GM21381 (cell line): ENCODE results near the gene MTREX.

Source experiments
- ATAC-seq: cut with Tn5 transposase; IDR thresholded peaks from one replicate; pipeline ENCODE4 v1.9.1; 2021; ENCODE audit warnings: mild to moderate bottlenecking, moderate library complexity; ENCODE audit not compliant: unreplicated experiment

MTREX gene

DNA sequence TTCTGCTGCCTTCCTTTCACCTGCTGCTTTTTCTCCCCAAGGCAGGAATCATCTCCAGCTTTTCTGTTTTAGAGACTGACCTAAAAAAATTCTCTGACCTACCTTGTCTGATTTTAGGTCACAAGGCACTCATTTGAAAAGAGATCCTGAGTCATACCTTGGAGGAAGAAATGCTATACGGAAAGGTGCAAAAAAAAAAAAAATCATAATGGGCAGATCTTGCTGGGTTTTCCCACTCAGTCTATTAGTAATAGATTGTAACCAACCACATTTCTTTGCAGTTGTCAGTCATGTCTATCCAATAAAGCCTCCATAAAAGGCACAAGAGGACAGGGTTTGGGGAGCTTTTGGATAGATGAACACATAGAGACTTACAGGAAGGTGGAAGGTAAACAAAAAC lies 70.0 kb downstream of the MTREX start:
- ATAC-seq: no peak

DNA sequence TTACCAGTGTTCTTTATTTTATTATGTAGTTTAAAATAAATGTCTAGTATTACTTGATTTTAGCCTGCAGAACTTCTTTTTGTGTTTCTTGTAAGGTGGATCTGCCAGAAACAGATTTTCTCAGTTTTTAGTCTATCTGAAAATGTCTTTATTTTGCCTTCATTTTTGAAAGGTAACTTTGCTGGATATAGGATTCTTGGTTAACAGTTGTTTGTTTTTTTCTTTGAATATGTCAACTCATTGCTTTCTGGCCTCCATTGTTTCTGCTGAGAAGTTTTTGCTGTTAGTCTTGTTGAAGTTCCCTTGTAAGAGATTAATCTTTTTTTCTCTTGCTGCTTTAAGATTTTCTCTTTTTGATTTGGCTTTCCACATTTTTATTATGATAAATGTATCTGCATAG lies 75.5 kb downstream of the MTREX start:
- ATAC-seq: no peak

DNA sequence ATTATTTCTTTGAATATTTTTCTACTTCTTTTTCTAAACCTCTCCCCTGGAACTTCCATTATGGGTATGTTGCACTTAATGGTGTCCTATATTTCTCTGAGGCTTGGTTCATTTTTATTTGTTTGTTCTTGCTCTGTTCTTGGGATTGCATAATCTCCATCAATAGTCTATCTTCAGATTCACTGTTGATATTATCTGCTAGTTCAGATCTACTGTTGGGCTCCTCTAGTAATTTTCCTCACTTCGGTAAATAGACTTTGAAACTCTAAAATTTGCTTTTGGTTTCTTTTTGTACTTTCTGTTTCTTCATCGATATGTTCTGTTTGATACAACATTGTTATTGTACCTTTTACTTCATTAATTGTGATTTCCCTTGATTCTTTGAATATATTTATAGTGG lies 76.3 kb downstream of the MTREX start:
- no peak for ATAC-seq

DNA sequence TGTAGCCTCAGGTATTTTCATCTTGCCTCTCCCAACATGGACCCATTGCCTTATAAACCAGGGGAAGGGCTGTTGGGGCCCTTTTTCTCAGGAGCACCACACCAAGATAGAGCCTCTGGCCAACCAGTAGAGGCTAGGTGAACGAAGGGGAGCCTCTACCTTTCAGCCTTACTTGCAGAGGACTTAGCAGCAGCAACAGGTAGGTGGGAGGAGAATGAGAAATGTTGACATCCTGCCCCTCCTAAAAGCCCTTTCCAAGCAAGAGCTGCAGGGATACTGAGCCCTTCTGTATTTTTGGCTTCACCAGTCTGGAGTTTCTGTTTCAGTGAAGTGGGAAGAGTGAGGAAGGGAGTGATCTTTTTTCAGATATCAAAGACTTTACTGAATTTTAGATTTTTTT lies 77.4 kb downstream of the MTREX start:
- no peak for ATAC-seq

DNA sequence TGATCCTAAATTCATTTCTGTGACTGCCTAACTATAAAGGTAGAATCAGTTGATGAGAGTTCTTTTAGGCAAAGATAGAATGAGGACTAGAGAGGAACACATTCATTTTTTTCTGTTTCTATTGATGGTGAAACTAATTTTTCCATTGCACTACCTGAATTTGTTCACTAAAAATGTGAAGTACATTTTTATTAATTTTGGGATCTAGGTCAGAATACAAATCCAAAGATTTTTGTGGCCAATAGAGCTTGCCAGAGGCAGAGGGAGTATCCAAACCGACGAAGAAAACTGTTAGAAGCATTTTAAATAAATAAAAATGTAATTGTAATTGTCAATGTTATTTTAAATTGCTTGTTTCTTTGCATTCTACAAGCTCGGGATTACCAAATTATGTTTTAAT lies 78.1 kb downstream of the MTREX start:
- ATAC-seq: no peak

DNA sequence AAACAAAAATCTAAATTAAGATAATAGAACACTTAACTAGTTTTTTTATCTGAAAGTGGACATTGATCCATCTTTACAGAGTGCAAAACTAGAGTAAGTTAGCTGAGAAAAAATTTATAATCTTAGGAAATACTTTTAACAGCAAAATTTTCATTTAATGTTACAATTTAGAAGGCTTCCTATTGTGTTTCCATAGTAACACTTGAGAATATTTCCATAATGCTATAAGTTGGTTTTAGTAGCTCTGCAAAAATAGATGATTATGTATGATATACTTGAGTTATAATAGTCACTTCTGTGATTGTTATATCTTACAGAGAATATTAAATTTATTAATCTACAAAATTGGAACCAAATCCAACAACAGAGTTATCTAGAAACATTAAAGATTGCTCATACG lies 78.6 kb downstream of the MTREX start:
- no peak for ATAC-seq

DNA sequence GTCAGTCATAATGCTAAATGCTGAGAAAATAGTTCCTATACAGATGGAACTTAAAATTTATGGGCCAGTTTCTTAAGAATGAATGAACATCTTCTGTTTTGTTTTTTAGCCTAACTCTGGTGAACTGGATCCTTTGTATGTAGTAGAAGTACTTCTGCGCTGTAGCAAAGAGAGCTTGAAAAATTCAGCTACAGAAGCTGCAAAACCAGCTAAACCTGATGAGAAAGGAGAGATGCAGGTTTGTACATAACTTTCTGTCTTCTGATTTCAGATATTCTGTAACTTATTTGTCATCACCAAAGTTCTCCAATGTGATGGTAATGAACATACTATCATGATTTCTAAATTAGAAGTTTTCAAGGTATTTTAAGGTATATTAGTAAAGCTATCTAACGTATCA lies 80.1 kb downstream of the MTREX start:
- ATAC-seq: no peak

DNA sequence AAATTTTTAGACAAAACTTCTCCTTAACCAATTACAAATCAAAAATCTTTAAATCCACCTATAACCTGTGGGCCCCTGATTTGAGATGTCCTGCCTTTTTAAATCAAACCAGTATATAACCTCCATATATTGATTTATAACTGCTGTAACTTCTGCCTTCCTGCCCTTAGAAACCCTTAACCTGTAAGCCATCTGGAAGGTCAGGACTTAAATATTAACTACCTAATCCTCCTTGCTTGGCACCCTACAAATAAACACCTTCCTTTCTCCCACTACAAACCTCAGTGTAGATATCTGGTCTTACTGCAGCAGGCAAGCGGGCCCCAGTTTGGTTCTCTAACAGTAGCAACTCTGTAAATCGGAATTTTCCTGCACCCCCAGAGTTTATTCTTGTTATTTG lies 83.9 kb downstream of the MTREX start:
- ATAC-seq: no peak

DNA sequence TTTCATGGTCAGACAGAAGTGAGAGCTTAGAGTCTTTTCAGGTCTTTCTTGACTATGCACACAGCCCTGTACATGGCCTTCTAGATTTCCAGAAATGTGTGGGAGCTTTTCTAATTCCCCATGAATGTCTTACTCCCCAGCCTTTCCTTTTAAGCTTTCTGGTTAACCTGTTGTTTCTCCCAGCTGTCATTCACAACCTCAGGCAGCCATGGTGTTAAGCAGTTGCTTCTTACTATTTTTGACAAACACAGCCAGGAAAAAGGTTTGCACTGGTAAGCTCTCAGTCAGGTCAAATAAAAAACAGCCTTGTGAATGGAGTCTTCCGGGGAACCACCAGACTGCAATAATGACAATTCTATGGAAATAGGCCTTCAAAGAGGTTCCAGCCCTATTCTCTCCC lies 84.9 kb downstream of the MTREX start:
- no peak for ATAC-seq

DNA sequence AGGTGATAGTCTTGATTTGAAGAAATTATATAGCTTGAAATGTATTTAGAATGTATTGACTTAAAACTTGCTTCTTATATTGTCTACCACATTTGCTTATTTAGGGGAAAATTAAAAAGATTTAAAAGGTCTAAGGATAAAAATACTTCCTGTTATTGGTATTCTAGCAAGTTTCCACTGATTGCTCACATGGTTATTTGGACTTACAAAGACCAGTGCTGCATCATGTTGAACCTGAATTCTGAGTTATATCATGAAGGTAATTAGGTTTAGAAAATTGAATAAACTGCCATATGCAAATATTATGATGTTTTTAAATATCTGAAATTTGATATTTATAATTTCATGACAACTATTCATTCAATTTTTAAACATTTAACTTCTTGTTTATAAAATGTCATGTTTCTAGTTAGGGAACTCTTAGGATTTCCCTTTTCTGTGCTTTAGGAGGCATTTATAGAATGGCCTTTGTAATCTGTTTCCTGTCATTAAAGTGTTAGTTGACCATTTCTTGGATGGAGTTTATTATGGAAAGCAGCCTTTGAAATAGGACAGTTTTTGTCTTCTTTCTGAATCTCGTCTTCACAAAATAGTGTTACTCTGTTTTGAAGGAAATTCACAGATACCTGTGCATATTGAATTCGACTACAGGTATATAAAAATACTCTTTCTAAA lies 85.8 kb downstream of the MTREX start:
- ATAC-seq: no peak

DNA sequence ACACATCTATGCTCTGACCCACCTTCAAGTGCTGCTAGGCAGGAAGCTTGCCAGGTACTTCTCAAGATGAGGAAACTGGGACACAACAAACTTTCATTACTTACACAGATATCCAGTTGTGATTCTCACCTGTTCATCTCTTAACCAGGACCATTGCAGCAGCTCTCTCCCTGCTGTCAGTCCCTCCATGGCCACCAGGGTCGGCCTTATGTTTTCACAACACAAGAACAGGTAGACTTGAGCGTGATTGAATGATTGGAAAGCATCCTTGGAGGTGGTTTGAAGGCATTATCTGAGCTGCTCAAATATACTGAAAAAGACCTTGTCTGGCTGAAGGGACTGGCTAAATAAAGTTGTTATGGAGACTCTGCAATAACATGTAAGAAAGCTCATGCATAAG lies 94.4 kb downstream of the MTREX start:
- ATAC-seq: no peak

DNA sequence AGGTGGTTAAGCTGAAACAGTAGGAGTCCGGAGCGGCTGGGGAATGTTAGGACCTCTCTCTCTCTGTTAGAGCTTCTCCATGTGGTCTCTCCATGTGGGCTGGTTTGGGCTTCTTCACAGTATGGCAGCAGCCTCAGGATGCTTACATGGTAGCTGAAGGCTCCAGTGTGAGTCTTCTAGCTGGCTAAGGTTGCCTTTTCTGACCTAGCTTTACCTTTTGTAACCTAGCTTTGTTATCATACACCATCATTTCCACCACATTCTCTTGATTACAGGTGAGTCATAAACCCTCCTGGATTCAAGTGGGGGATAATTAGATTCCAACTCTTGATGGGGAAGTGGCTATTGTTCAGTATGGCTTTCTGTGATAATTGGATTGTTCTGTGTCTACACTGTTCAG lies 98.5 kb downstream of the MTREX start:
- ATAC-seq: no peak

DNA sequence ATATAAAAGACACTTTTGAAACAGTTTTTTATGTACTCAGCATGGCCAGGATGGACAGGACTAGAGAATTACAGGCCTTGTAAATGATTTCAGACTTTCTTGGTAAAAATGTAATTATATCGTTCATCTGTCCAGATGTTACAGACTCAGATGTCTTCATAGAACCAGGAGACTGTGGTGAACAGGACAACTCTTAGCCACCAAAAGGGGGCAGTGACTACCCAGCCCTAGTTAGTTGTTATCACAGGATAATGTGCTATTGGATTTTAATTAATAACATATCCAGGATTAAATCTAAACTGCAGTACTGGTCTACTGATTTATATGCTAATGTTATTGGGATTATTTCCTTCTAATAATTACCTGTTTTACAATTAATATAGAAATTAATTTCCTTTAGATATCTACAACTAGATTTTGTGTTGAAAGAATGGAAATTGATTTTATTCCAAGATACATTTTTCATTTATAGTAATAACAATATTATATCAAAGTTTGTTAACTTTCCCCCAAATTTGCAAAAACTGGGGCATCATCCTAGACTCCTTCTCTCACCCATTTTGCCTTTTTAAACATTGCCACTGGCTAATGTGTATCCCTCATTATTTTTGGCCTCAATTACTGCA lies 99.4 kb downstream of the MTREX start:
- no peak for ATAC-seq

DNA sequence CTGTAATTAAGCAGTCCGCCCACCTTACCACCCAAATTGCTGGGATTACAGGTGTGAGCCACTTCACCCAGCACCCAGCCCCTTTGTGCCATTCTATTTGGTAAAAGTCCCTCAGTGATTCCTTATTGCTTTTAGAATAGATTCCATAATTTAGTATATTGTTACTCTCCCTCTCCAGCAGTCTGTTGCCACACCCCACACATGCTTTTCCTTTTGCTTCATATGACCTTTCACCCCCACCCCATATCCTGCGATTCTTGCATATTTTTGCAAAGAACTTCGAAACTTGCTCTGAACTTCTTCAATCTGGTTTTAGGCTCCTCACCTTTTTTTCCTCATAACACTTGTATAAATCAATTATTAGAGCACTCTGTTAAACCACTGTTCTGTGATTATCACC lies 100.2 kb downstream of the MTREX start:
- no peak for ATAC-seq

DNA sequence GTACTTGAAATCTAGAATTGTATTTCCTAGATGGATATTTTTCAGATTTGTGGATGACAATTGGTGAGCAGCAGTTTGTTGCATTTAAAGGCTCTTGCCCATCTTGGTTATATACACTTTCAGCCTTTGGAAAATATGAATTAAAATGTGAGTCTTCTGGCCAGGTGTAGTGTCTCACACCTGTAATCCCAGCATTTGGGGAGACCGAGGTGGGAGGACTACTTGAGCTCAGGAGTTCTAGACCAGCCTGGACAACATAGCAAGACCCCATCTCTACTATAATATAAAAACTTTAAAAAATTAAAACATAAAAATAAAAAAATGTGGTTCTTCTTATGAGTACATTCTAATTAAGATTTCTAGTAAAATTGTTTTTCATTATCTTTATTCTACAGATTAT lies 102.0 kb downstream of the MTREX start:
- no peak for ATAC-seq

DNA sequence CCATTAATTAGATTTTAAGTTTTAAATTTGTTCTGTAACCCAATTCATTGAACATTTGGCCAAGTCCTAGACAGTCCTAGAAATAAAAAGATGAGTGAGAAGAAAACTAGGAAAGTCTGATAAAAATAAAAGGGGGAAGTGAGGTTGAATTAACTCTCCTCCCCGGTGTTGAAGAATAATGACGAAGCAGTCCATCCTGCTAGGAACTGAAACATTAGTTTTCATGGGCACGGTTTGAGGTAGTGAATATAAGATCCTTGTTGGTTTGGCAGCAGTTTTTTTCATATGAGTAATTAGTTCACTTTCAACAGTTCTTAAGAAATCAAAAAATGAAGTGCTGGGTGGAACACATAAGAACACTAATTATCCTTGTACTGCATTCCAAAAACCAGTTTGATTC lies 103.1 kb downstream of the MTREX start:
- ATAC-seq: no peak

DNA sequence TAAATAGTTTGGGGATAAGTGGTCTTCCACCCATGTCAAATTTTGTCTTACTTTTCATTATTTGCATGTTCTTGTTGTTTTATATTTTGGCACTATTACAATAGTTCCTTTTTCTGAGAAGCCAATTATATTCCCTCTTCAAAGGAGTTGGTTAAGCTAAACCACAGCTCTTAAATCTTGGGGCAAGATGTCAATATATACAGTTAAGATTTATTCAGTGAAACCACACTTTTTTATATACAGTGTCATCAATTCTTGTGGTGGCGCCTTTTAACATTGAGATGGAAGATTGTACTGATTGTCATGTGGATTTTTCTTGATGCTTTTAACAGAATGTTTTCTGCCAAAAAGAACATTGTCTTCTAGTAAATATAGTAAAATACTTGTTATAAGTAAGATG lies 104.1 kb downstream of the MTREX start:
- ATAC-seq: no peak

DNA sequence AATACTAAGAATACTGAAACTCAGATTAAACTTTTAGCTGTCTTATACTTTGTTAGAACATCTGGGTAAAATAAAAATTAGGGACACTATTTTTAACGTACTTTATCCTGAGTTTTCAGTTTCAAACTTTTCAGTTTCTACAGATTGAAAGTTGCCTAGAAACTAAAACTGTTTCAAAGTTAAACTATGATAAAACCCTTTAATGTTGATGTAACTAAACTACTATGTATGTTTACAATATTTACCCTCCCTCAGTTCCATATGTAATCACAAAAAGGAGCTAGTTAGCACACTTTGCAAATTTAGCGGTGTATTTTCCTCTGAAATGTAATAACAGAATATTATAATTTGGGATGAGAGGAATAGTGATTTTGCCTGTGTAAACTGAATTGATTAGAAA lies 105.9 kb downstream of the MTREX start:
- no peak for ATAC-seq

DNA sequence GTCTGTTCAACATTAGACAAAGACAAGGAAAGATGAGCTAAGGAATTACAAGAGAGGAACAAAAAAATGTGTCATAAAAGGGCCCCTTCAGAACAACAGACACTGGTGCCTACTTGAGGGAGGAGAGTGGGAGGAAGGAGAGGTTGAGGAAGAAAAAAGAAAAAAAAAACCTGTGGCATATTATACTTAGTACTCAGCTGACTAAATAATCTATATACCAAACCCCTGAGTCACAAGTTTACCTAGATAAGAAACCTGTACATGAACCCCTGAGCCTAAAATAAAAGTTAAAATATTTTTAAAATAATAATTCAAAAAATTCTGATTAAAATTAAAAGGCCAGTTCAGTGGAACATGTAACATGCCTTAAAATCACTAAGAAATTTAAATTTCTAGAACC lies 107.3 kb downstream of the MTREX start:
- ATAC-seq: no peak

DNA sequence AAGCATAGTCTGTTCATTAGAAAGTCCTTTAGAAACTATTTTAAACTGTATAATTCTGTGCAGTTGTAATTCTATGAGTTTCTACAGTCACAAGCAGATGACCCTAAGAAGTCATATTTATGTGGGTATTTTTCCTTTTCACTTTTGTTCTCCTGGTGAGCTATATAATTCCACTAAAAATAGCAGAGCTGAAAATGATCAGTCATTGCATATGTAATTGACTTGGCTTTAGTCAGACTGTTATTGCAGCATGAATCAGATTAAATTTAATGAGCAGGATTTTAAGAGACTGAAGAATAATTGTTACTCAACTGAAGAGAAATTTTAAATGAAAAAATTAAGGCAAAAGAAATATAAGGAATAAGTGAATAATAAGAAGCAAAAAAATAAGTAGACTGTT lies 108.5 kb downstream of the MTREX start:
- ATAC-seq: no peak

DNA sequence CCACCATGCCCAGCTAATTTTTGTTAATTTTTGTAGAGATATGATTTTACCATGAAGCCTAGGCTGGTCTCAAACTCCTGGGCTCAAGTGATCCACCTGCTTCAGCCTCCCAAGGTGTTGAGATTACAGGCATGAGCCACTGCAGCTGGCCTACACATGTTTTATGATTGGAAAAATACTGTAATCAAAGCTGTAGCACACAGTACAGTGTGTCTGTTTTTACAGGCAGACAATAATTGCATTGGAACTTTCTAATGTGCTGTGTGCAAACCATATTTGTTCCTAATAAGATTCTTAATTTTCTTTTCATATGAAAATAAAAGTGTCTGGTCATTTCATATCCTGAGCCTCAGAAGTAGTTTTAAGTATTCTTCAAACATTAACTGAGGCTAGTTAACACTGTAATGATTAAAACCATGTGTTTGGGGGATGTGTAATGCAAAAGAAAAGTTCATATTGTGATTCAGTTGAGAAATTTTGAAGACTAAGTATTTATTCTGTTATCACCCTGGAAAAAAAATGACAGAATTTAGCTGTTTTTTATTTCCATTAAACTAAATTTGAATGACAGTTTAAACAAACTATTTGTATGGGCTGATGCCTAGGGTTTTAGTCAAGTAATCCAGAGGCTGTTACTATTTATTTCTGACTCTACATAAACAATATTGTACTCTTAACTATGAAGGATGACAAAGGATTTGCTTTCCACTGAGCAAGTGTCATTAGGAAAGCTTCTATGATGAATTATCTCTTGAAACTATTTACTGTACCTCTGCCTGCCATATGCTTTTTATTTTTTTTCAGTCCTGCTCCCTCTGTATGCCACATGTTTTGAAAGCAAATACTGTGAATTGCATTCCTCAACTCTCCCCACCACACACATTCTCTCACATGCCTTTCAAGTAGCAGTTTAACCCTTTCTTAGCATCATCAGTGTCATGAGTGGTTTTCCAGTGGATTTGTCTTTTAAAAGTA lies 111.5 kb downstream of the MTREX start:
- ATAC-seq: no peak

DNA sequence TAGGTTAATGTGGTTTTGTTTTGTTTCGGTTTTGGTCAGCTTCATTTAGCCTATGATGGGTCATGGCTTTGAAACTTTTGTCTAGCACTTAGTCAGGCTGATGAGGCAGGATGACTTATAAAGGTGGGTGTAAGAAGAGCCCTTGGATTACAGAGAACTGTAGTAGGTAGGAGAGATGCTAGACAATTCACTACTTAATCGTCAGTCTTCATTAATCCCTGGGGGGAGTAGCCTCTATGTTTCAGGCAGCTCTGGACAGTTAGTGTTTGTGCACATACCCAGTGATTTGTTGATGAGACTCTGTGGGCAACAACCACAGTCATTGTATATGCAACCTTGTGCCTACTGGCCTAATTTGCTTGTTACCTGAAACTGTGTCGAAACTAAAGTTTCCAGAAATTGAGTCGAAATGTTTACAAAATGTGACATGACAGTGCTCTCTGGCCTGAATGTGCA lies 113.3 kb downstream of the MTREX start:
- peak; percentile 91 for ATAC-seq
